GM19351 (cell line): ENCODE measurements around the gene MPLKIP.
"Not testable (repeated sequence)": the region's sequence is repeated elsewhere in the genome, so short reads cannot be mapped to it uniquely, and the experiment has no call there.

ENCODE experiments used
- ATAC-seq: cut with Tn5 transposase; IDR thresholded peaks from one replicate; pipeline ENCODE4 v1.9.1; 2021; ENCODE audit warnings: mild to moderate bottlenecking, moderate library complexity; ENCODE audit not compliant: unreplicated experiment

Gene MPLKIP

DNA sequence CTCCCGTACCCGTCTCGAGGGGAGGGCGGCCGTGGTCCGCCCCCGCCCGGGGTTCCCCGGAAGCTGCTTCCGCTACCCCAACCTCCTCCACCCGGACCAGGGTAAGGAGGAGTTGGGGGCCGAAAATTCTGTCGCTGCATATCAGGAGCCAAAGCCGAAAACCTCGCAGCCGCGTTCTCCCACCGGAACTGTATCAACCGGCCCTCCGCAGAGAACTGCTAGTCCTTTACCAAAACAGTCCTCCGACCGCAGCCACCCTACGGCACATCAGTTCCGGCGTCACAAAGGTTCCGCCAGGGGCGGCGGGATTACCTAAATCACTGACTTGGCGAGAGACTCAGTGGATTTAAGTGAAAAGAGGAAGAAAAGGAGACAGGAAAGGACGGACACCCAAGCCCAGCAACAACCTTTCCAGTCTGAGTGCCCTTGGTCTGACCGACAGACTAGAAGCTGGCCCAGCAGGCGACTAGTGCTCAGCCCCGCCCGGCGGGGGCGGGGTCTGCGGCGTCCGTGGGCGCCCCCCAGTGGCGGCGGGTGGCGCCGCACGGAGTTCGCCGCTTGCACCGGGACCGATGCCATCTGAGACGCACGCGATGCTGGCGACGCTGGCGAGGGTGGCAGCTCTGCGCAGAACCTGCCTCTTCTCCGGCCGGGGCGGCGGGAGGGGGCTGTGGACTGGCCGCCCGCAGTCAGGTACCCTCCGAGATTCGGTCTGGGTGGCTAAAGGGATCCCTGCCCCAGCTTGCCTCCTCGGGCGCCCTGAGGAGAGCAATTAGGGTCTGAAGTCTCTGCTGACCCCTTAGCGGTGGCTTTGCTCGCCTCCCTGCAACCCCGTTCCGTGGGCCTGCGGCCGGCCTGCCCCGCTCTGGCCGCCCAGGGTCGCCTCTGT lies at the start of gene MPLKIP, which contains the start of gene SUGCT:
Gene MPLKIP (minus strand): TSS at position 195 of the 889 bp plus-strand sequence. CDS start 55 bp downstream, at position 140.
Gene SUGCT (plus strand): TSS at position 578 of the 889 bp plus-strand sequence.
- peak; percentile 87 for ATAC-seq

DNA sequence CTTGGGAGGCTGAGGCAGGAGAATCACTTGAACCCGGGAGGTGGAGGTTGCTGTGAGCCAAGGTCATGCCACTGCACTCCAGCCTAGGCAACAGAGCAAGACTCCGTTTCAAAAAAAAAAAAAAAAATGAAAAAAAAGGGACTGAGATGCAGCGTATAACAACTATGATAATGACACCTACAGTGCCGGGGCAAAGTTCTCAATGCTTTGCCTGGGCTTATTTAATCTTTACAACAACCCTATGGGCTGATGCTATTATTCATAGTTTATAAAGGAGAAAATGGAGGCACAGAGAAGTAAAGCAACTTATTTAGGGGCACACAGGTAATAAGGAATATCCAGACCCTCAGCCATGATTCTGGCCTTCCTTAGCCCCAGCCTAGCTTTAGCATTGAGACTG lies 48.0 kb upstream of the MPLKIP start:
- ATAC-seq = no peak

DNA sequence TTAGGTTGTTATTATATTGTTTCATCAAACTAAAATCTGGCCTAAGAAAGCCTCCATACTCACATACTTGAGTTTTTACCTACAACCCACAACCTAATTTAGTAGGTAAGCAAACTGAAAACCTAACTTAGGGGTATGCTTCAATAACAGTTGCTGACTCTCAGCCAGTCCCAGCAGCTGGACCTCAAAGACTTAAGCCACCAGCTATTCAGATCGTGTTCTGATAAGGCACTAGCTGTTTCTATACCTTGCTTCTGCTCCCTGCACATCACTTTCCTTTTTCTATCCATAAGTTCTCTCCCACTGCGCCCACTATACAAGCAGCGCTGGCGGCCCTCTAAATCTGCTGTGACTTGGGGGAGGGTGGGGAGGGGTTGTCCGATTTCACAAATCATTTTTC lies 42.6 kb upstream of the MPLKIP start:
- ATAC-seq = no peak

DNA sequence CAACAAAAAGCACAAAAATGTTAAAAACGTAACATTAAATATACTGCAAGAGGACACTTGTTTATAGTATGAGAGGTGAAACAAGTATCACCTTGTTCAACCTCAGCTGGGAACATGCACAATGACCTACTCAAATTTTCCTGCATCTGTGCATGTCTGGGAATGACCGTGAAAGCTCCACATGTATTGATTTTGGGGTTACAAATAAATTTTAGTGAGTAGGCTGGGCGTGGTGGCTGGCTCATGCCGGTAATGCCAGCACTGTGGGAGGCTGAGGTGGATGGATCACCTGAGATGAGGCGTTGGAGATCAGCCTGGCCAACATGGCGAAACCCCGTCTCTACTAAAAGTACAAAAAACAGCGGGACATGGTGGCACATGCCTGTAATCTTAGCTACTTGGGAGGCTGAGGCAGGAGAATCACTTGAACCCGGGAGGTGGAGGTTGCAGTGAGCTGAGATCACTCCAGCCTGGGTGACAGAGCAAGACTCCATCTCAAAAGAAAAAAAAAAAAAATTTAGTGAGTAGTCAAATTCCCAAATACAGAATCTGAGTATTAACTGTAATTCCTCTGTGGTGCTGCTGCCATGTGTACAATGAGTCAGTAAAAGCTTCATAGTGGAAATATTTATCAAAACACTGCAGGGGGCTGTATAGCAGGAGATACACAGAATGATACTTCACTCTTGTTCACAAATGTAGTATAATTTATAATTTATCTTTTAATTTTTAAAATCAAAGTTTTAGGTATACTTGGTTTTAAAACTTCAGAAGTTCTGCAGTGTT lies 41.5 kb upstream of the MPLKIP start:
- no peak for ATAC-seq

DNA sequence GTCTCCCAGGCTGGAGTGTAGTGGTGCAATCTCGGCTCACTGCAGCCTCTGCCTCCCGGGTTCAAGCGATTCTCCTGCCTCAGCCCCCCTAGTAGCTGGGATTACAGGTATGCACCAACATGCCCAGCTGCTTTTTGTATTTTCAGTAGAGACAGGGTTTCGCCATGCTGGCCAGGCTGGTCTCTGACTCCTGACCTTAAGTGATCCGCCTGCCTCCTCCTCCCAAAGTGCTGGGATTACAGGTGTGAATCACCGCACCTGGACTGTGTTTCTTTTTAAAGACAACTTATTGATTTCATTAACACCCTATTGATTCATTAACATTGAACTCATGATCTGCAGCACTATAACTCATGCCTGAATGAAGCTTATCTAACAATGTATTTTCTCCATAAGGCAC lies 40.8 kb upstream of the MPLKIP start:
- ATAC-seq = not testable (repeated sequence)

DNA sequence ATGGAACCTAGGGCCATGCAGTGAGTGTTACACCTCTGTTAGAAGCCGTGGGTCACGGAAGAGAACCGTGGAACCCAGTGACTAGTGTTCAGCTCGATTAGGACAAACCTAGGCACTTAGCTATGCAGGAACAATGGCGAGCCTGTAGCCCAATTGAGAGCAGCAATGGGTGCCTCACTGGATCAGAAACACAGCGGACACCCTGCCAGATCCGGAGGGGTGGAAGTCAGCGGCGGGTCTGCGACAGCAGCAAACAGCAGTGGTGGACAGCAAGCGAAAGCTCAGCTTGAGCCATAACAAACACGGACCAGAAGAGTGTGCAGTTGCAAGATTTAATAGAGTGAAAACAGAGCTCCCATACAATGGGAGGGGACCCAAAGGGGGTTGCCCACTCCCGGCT lies 38.7 kb upstream of the MPLKIP start:
- ATAC-seq = not testable (repeated sequence)

DNA sequence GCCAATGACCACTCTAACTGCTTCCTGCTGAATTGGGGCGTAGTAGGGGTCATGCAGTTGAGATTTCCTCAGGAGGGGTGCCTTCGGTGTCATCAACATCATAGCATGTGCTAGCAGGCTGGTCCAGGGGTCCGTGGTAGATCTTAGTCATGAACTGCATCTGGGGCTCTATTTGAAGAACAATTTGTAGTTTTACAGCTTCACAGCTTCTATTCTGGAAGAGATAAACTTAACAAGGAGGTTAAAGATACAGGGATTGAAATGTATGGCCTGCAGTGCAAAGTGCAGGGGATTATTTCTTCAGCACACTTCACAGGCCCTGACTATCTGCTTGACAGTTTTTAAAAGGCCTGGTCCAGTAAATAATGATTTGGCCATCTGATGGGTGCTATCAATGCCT lies 33.8 kb upstream of the MPLKIP start:
- ATAC-seq = not testable (repeated sequence)

DNA sequence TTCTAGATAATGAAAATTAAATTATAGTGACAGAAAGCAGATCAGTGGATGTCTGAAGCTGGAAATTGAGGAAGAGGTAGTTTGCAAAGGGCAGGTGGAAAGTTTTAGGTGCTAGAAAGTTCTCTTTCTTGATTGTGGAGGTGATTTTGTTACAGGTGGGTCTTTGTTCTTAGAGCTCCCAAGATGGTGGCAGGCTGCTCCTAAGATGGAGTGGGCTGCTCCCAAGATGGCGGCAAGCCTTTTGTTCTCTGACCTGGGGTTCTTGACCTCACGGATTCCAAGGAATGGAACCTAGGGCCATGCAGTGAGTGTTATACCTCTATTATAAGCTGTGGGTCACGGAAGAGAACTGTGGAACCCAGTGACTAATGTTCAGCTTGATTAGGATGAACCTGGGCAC lies 32.9 kb upstream of the MPLKIP start:
- no peak for ATAC-seq

DNA sequence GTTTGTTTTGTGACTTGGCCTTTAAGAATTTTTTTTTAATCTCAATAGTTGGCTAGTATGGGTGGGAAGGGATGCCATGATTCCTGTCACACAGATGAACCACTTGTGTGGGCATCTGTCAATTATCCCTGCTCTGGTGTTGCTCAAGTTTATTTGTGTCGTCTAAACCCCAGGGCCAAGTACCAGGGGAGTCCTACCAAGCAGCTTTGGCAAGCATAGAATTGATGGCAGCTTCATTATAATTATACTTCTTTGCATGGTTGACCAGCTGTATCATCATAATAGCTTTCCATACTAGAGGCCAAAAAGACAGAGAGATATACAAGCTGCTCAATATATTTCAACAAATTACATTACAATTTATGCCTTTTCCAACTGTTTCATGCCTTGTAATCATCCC lies 30.8 kb upstream of the MPLKIP start:
- no peak for ATAC-seq

DNA sequence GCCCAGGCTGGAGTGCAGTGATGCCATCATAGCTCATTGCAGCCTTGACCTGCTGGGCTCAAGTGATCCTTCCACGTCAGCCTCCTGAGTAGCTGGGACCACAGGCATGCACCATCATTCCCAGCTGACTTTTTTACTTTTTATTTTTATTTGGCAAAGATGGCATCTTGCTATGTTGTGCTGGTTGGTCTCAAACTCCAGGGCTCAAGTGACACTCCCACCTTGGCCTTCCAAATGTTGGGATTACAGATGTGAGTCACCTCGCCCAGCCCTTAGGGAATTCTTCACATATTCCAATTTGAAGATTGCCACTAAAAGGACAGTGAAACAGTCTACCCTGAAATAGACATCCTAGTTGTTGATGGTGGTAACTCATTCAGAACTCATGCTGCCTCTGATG lies 28.1 kb upstream of the MPLKIP start:
- ATAC-seq = no peak

DNA sequence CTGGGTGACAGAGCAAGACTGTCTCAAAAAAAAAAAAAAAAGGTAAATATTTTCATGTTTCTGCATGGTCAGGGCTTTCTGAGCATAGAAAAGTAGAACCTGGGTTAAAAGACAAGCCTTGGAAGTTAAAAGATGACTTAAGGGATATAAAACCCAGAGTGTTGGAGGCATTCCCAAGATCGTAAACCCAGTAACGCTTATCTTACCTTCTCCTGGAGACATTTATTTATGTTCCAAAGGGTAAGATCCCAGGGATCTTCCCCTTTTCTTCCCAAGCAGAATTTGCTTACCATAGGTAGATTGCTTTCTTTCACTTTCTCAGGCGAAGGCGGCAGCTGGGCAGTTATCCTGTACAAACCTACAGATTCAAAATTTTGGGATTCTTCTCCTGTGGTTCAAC lies 22.6 kb upstream of the MPLKIP start:
- no peak for ATAC-seq

DNA sequence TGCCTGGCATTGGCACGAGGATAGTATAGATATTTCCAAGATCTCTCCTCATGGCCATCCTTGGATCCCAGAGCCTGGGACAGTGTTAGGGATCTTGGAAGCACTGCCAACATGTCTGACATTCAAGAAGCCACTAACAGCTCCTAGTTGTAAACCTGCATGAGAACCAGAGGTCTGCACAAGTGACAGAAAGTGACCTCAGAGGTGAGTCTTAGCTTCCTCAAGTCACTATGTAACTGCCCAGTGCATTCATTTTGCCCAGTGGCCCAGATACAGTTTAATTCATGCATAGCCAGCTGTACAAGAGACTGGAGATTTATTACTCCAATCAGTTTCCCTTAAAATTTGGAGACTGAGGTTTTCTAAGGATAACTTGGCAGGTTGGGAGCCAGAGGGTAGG lies 17.1 kb upstream of the MPLKIP start:
- no peak for ATAC-seq

DNA sequence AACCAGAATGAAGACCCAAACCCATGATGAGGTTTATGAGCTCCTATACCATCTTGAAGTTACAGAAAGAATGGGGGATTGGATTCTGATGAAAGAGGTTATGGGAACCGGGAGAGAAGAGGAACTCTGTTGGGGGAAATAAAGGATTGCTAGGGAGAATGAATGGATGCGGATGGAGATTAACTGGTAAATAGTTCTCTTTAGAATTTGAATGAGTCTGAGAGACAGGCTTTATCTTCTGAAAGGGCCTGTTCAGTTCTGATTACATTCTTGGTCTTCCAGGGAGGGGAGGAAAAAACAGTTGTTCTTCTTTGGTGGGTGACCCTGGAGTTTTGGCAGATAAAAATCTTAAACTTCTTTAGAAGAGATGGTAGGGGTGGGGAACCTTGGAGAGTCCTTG lies 14.2 kb upstream of the MPLKIP start:
- no peak for ATAC-seq

DNA sequence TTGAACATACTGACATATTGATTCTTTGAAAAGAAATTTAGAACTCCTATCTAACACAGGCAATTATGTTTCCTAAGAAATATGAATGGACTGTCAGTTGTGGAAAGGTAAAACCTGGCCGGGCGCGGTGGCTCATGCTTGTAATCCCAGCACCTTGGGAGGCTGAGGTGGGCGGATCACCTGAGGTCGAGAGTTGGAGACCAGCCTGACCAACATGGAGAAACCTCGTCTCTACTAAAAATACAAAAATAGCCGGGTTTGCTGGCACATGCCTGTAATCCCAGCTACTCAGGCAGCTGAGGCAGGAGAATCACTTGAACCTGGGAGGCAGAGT lies 13.8 kb upstream of the MPLKIP start:
- not testable (repeated sequence) for ATAC-seq

DNA sequence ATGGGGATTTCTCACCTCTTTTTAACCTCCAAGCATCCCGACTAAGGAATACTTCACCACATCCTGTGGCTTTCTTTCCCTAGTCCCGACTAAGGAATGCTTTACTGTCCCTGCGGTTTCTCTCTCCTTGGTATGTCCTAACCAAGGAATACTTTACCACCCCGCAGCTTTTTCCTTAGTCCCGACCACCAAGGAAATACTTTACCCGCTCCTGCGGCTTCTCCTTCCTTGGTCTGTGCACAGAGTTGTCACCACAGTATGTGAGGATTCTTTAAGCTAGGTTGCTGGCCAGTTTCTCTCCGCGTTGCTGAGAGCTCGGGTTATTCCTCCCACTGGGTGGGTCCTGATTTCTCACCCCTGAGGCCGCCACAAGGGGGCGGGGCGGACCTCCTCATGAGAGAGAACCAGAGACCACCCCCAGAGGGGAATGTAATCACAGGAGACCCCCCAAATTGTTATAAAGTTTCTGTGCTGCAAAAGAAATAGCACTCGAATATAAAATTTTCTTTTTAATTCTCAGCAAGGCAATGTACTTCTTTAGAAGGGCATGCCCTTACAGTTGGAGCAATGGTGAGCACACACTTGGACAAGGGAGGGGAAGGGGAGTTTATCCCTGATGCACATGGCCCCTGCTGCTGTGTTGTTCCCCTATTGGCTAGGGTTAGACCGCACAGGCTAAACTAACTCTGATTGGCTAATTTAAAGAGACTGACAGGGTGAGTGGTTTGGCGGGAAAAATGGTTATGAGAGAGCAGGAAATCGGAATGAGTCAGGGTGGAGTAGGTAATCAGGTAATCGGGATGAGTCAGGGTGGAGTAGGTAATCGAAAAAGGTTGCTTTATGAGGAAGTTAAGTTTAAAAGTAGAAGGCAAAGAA lies 13.2 kb upstream of the MPLKIP start:
- ATAC-seq = no peak

DNA sequence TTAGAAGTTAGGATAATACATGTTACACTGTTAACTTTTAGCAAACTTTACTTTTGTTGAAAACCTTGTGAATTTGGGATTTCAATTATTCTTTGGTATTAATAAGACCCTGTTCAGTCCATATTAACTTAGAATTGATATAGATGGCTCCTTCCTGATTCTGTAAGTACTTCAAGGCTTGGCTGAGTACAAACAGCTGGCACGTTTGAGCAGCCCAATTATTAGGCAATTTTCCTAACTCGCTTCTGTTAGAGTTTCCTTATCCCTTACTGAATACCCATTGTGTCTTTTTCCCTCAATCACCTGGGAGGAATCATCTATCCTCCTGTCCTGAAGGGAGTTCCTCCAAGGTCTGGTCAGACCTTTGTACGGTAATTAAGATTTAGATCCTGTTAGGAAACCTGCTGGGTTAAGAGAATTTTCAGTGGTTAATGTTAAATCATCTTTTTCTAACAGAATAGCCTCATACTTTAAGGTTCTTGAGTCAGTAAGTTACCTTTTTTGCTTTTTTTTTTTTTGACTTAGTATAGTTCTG lies 11.2 kb upstream of the MPLKIP start:
- ATAC-seq = not testable (repeated sequence)

DNA sequence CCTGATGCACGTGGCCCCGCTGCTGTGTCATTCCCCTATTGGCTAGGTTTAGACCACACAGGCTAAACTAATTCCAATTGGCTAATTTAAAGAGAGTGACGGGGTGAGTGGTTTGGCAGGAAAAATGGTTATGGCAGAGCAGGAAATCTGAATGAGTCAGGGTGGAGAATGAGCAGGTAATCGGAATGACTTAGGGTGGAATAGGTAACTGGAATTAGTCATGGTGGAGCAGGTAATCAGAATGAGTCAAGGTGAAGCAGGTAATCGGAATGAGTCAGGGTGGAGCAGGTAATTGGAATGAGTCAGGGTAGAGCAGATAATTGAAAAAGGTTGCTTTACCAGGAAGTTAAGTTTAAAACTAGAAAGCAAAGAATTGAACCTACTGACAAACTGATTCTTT lies 7.5 kb upstream of the MPLKIP start:
- not testable (repeated sequence) for ATAC-seq

DNA sequence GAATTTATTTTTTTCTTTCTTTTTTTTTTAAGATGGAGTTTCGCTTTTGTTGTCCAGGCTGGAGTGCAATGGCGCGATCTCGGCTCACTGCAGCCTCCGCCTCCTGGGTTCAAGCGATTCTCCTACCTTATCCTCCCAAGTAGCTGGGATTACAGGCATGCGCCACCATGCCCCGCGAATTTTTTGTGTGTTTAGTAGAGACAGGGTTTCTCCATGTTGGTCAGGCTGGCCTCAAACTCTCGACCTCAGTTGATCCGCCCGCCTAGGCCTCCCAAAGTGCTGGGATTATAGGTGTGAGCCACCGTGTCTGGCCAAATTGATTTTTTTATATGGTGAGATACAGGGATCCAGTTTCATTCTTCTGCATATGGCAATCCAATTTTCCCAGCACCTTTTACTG lies 5.5 kb upstream of the MPLKIP start:
- ATAC-seq = not testable (repeated sequence)

DNA sequence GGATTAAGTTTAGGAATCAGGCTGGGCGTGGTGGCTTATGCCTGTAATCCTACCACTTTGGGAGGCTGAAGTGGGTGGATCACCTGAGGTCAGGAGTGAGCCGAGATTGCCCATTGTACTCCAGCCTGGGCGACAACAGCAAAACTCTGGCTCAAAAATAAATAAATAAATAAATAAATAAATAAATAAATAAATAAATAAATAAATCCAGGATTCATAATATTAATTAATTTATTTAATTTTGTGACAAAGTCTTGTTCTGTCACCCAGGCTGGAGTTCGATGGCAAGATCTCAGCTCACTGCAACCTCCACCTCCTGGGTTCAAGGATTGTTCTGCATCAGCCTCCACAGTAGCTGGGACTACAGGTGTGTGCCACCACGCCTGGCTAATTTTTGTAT lies 4.6 kb upstream of the MPLKIP start:
- no peak for ATAC-seq

DNA sequence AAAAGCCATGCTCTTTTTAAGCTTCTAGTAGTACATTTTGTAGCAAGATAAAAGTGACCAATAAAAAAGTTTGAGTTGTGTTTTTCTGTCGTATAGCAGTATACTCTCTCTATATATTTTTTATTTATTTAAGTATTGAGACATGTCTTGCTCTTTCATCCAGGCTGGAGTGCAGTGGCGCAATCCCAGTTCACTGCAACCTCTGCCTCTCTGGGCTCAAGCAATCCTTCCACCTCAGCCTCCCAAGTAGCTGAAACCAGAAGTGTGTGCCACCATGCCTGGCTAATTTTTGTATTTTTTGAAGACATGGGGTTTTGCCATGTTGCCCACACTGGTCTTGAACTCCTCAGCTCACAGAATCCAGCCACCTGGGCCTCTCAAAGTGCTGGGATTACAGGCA lies 3.1 kb upstream of the MPLKIP start:
- no peak for ATAC-seq

DNA sequence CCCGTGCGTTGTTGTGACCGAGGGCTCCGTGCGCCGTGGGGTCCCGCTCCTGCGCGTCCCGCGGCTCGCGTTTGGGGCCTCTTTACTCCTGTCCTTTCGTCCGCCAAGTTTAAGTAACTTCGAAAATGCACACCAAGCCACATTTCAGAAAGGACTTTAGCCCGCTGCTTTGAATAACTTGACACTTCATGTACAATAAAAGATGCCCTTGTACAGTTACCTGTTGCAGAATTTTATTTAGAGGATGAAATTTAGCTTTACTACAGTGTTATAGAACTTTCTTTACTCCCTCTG lies 842 bp upstream of the MPLKIP start:
- no peak for ATAC-seq
